Left ventricle myocardium inferior (tissue), 1 donor: ENCODE results near the gene SKIC8. TPM values are rescaled to one million over a fixed set of nuclear protein-coding genes. Genes with fewer than 3 reads are reported as not detected.

Experiments
- DNase-seq: peaks from one replicate; pipeline ENCODE4 v3.0.0-alpha.2; 2020
- H3K27ac ChIP-seq: fragments of 200-600 bp; replicated peaks from 2 replicates; pipeline ENCODE4 v1.8.0; 2021
- H3K27me3 ChIP-seq: fragments of 200-600 bp; 2 replicates; pipeline ENCODE4 v1.8.0; 2021; ENCODE audit warnings: low read depth
- H3K36me3 ChIP-seq: fragments of 200-600 bp; 2 replicates; pipeline ENCODE4 v1.8.0; 2021
- H3K4me1 ChIP-seq: fragments of 200-600 bp; 2 replicates; pipeline ENCODE4 v1.8.0; 2021
- H3K4me3 ChIP-seq: fragments of 200-600 bp; 2 replicates; pipeline ENCODE4 v1.8.0; 2021; ENCODE audit warnings: mild to moderate bottlenecking, moderate library complexity
- H3K9me3 ChIP-seq: fragments of 200-600 bp; replicated peaks from 2 replicates; pipeline ENCODE4 v1.8.0; 2021
- CTCF ChIP-seq: fragments of 200-600 bp; IDR thresholded peaks from 2 replicates; pipeline ENCODE4 v1.8.0; 2021; ENCODE audit warnings: antibody characterized with exemption, mild to moderate bottlenecking, borderline replicate concordance
- intact Hi-C: fragments of 100-400 bp; cut with micrococcal nuclease; formaldehyde crosslinking; loops from one replicate; pipeline ENCODE4 v1.11.0; 2022
- total RNA-seq: library from RNA; stranded (reverse); fragmentation: NEBNext Ultra II Directional; extraction: Animal tissue kit (Norgen Biotek cat#: 25700); gene quantifications from one replicate; pipeline ENCODE4 v1.2.1, GENCODE V29; 2021
- donor health status: DM: no; HTN: yes; CAD: no; lungs with severe emphysema.

The SKIC8 gene
- total RNA-seq, 1 donor from 2014 or later: 24.6 TPM

DNA sequence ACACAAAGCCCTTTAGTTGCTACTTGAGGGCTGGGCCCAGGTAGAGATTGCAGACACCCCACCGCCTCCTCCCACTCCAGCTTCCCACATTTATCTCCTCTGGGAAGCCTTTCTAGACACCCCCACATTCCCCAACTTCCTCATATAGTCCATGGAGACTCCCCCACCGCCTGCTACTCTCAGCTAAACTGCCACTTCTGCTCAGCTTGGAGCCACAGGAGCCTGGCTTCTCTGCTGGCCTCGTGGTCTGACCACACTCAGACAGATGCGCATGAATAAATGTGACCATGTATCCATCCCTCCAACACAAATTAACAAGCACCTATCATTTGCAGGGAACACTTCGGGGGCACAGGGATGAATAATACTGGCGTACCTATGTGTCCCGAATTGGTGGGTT is 54.5 kb downstream of the SKIC8 start:
- no peak for TF ChIP-seq CTCF
- no peak for DNase-seq
- no peaks in the 10 kb centered on the region for H3K9me3 ChIP-seq
- H3K27me3 ChIP-seq: no peaks in the 10 kb centered on the region
- no peak overlapping the region for H3K4me3 ChIP-seq
- intact Hi-C loops: loop anchor here (5.0 to 10.0 kb wide), 3 partner anchors 70 to 133 kb away; partner anchors contain the start of gene CIB2
- no peaks in the 10 kb centered on the region for H3K36me3 ChIP-seq
- peaks cover 9% of the 10 kb centered on the region for H3K4me1 ChIP-seq
- no peak overlapping the region for H3K27ac ChIP-seq

GRCh38 chr15:78244101-78244500 is 55.3 kb downstream of the SKIC8 start:
- no peak for TF ChIP-seq CTCF

GRCh38 chr15:78243491-78243941 is 55.9 kb downstream of the SKIC8 start:
- H3K9me3 ChIP-seq: no peaks in the 10 kb centered on the region
- DNase-seq: peak; percentile 57
- H3K36me3 ChIP-seq: no peaks in the 10 kb centered on the region
- H3K27me3 ChIP-seq: no peaks in the 10 kb centered on the region
- no peak for TF ChIP-seq CTCF
- H3K4me3 ChIP-seq: no peak overlapping the region
- no peak overlapping the region for H3K27ac ChIP-seq
- intact Hi-C loops: loop anchor here (5.0 to 10.0 kb wide), 3 partner anchors 69 to 131 kb away; partner anchors contain the start of gene CIB2
- H3K4me1 ChIP-seq: peaks cover 9% of the 10 kb centered on the region

More at GRCh38 chr15:78244101-78244500, 55.3 kb downstream of the SKIC8 start:
- no peak for DNase-seq
- intact Hi-C loops: loop anchor here (5.0 to 10.0 kb wide), 3 partner anchors 69 to 132 kb away; partner anchors contain the start of gene CIB2
- H3K27me3 ChIP-seq: no peaks in the 10 kb centered on the region
- H3K9me3 ChIP-seq: no peaks in the 10 kb centered on the region
- H3K36me3 ChIP-seq: no peaks in the 10 kb centered on the region
- no peak overlapping the region for H3K27ac ChIP-seq
- peaks cover 9% of the 10 kb centered on the region for H3K4me1 ChIP-seq
- H3K4me3 ChIP-seq: no peak overlapping the region

DNA sequence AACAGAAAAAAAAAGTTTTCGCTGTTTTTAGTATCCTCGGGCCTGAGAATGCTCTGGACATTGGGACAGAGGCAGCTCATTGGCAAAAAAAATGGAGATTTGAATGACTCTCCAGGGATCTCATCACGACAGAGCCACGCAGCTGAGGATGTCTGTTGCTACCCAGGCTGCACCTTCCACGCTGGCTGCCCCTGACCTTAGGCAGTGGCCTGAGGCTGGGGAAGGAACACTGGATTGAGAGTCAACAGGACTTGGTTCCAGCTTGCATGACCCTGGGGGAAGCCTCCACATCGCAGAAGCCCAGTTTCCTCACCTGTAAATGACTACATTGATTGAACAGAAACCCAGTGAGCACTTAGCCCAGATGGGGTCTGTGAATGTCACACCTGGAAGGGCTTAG is 56.4 kb downstream of the SKIC8 start:
- intact Hi-C loops: loop anchor here (5.0 to 10.0 kb wide), 3 partner anchors 68 to 131 kb away; partner anchors contain the start of gene CIB2
- H3K27ac ChIP-seq: no peak overlapping the region
- no peak for TF ChIP-seq CTCF
- H3K27me3 ChIP-seq: no peaks in the 10 kb centered on the region
- no peaks in the 10 kb centered on the region for H3K9me3 ChIP-seq
- no peak overlapping the region for H3K4me3 ChIP-seq
- no peaks in the 10 kb centered on the region for H3K36me3 ChIP-seq
- no peak for DNase-seq
- H3K4me1 ChIP-seq: peaks cover 9% of the 10 kb centered on the region

DNA sequence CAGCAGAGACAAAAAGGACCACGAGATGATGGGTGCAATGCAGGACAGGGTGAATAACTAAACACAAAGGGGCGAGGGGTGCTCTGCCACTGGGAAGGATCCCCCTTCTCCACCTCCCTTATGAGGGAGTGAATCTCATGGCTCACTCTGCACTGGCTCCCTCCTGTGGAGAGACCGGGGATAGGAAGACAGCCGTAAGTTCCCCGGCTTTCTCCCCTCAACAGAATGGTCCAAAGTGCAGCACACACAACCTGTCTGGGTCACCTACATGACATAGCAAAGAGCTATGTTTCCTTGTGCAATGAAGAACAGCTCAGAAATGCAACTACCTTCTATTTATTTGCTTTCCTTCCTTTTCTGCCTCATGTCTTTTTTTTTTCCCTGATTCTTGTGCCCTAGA is 57.3 kb downstream of the SKIC8 start:
- peak; percentile 47 for TF ChIP-seq CTCF
- H3K4me3 ChIP-seq: no peak overlapping the region
- DNase-seq: no peak
- H3K36me3 ChIP-seq: no peaks in the 10 kb centered on the region
- no peaks in the 10 kb centered on the region for H3K27me3 ChIP-seq
- no peaks in the 10 kb centered on the region for H3K9me3 ChIP-seq
- H3K27ac ChIP-seq: no peak overlapping the region
- intact Hi-C loops: loop anchor here (5.0 to 10.0 kb wide), 3 partner anchors 67 to 130 kb away; partner anchors contain the start of gene CIB2
- H3K4me1 ChIP-seq: peaks cover 9% of the 10 kb centered on the region
